ENCODE data around the gene BAG3. TPM values are rescaled to one million over a fixed set of nuclear protein-coding genes. Genes with fewer than 3 reads are reported as not detected.
"Not testable (repeated sequence)": the region's sequence is repeated elsewhere in the genome, so short reads cannot be mapped to it uniquely, and the experiment has no call there.

The BAG3 gene
- total and polyA plus RNA-seq, 2 experiments from 2014 or later, result 20.0 to 88.2 TPM

- Histone ChIP-seq H3K9me2 (ENCODE audit: insufficient read depth) (no peaks in the 10 kb centered on the region), H3K9ac (no peak overlapping the region), H3K27me3 (replicated peaks; ENCODE audit: insufficient read depth) (no peaks in the 10 kb centered on the region), H2AFZ (no peak overlapping the region), H3K4me1 (ENCODE audit: insufficient read depth) (peaks cover 5% of the 10 kb centered on the region), H3F3A (ENCODE audit: insufficient read depth) (no peaks in the 10 kb centered on the region), H3K36me3 (ENCODE audit: low read depth) (no peaks in the 10 kb centered on the region), H3K4me3 (no peak overlapping the region), H3K4me2 (ENCODE audit: unreplicated experiment) (no peak overlapping the region), H3K79me2 (ENCODE audit: insufficient read depth) (no peaks in the 10 kb centered on the region), H3K27ac (no peak overlapping the region), H3K9me3 (ENCODE audit: low read depth) (no peaks in the 10 kb centered on the region), H4K20me1 (ENCODE audit: insufficient read depth) (no peaks in the 10 kb centered on the region)
- no peak for TF ChIP-seq EZH2phosphoT487 (IDR thresholded peaks at IDR 0.05; ENCODE audit: insufficient read depth, low read depth)
- no peak for TF ChIP-seq EZH2 (IDR thresholded peaks at IDR 0.05; ENCODE audit: insufficient read depth, poor library complexity, severe bottlenecking)
- in situ Hi-C loops (cut with MboI), result no loop called here
- 75 to 83% methylated on average over 5 of the region's 5 CpGs for WGBS, 2 experiments (ENCODE audit: low coverage in 1 of 2, low lambda C conversion rate in 2 of 2, missing lambda C conversion rate in 2 of 2)
- no peak for DNase-seq
Measured at GRCh38 chr10:119614686-119615085, 36.5 kb upstream of the BAG3 start.

DNA sequence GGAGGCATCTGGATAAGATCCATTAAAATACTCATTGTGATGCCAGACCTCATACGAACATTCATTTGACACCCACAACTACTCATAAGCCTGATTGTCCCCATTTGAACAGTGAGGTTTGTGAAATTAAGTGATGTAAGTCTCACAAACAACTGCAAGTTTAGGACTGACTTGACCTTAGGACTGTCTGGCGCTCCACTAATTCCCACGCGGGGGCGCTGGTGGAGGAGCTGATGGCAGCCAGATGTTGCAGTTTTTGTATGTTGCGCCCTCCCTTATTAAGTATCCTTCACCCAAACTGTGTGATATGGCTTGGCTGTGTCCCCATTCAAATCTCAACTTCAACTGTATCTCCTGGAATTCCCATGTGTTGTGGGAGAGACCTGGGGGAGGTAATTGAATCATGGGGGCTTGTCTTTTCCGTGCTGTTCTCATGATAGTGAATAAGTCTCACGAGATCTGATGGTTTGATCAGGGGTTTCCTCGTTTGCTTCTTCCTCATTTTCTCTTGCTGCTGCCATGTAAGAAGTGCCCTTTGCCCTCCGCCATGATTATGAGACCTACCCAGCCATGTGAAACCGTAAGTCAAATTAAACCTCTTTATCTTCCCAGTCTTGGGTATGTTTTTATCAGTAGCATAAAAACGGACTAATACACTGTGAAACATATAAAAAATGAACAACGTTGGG is 34.2 kb upstream of the BAG3 start:
- Histone ChIP-seq H3K9ac (no peak overlapping the region), H3K9me3 (ENCODE audit: low read depth) (no peaks in the 10 kb centered on the region), H3K9me2 (ENCODE audit: insufficient read depth) (no peaks in the 10 kb centered on the region), H2AFZ (no peak overlapping the region), H3K27ac (no peak overlapping the region), H3F3A (ENCODE audit: insufficient read depth) (0 out of 2 replicates have a peak, but pooled peaks cover 14% of the 10 kb centered on the region), H3K79me2 (ENCODE audit: insufficient read depth) (no peaks in the 10 kb centered on the region), H3K4me1 (ENCODE audit: insufficient read depth) (peaks cover 15% of the 10 kb centered on the region), H3K36me3 (ENCODE audit: low read depth) (no peaks in the 10 kb centered on the region), H3K4me3 (no peak overlapping the region), H3K27me3 (replicated peaks; ENCODE audit: insufficient read depth) (no peaks in the 10 kb centered on the region), H4K20me1 (ENCODE audit: insufficient read depth) (no peaks in the 10 kb centered on the region), H3K4me2 (ENCODE audit: unreplicated experiment) (no peak overlapping the region)
- peak; percentile 62 for DNase-seq
- in situ Hi-C loops (cut with MboI), result no loop called here
- TF ChIP-seq EZH2 (IDR thresholded peaks at IDR 0.05; ENCODE audit: insufficient read depth, poor library complexity, severe bottlenecking) (no peak), EZH2phosphoT487 (IDR thresholded peaks at IDR 0.05; ENCODE audit: insufficient read depth, low read depth) (no peak)
- WGBS, 2 experiments (ENCODE audit: low coverage in 1 of 2, low lambda C conversion rate in 2 of 2, missing lambda C conversion rate in 2 of 2), result 53 to 60% methylated on average over 13 of the region's 13 CpGs

- Histone ChIP-seq H3K27me3 (replicated peaks; ENCODE audit: insufficient read depth) (no peaks in the 10 kb centered on the region), H3K9ac (no peak overlapping the region), H4K20me1 (ENCODE audit: insufficient read depth) (no peaks in the 10 kb centered on the region), H3K4me2 (ENCODE audit: unreplicated experiment) (no peak overlapping the region), H3K27ac (no peak overlapping the region), H3K79me2 (ENCODE audit: insufficient read depth) (no peaks in the 10 kb centered on the region), H3K4me3 (no peak overlapping the region), H3K4me1 (ENCODE audit: insufficient read depth) (peaks cover 15% of the 10 kb centered on the region), H3K36me3 (ENCODE audit: low read depth) (no peaks in the 10 kb centered on the region), H3F3A (ENCODE audit: insufficient read depth) (0 out of 2 replicates have a peak, but pooled peaks cover 14% of the 10 kb centered on the region), H3K9me2 (ENCODE audit: insufficient read depth) (no peaks in the 10 kb centered on the region), H3K9me3 (ENCODE audit: low read depth) (no peaks in the 10 kb centered on the region), H2AFZ (no peak overlapping the region)
- WGBS, 2 experiments (ENCODE audit: low coverage in 1 of 2, low lambda C conversion rate in 2 of 2, missing lambda C conversion rate in 2 of 2), result 56 to 61% methylated on average over 2 of the region's 2 CpGs
- in situ Hi-C loops (cut with MboI), result no loop called here
- DNase-seq, result no peak
- TF ChIP-seq EZH2 (IDR thresholded peaks at IDR 0.05; ENCODE audit: insufficient read depth, poor library complexity, severe bottlenecking) (no peak), EZH2phosphoT487 (IDR thresholded peaks at IDR 0.05; ENCODE audit: insufficient read depth, low read depth) (no peak)
Measured at GRCh38 chr10:119619215-119619614, 32.0 kb upstream of the BAG3 start.

GRCh38 chr10:119619811-119620210 is 31.4 kb upstream of the BAG3 start:
- H3F3A ChIP-seq (ENCODE audit: insufficient read depth), result 0 out of 2 replicates have a peak, but pooled peaks cover 14% of the 10 kb centered on the region
- H2AFZ ChIP-seq; H3K79me2 ChIP-seq (ENCODE audit: insufficient read depth); H3K9me3 ChIP-seq (ENCODE audit: low read depth); H3K27me3 ChIP-seq (replicated peaks; ENCODE audit: insufficient read depth); H3K9me2 ChIP-seq (ENCODE audit: insufficient read depth); H3K4me2 ChIP-seq (ENCODE audit: unreplicated experiment); H4K20me1 ChIP-seq (ENCODE audit: insufficient read depth); H3K36me3 ChIP-seq (ENCODE audit: low read depth); H3K9ac ChIP-seq; DNase-seq; H3K4me3 ChIP-seq; in situ Hi-C loops (cut with MboI): not testable (repeated sequence)
- peak overlapping the region; percentile 16 for H3K27ac ChIP-seq
- peaks cover 15% of the 10 kb centered on the region for H3K4me1 ChIP-seq (ENCODE audit: insufficient read depth)
- 85 to 89% methylated on average over 8 of the region's 8 CpGs for WGBS, 2 experiments (ENCODE audit: low coverage in 1 of 2, low lambda C conversion rate in 2 of 2, missing lambda C conversion rate in 2 of 2)
